ENCODE data around the gene NRP2.

GRCh38 chr2:205769879-205770278 lies 87.6 kb downstream of the NRP2 start:
- TF ChIP-seq CTCF (IDR thresholded peaks at IDR 0.05 in 4 of 5, conservative IDR thresholded peaks at IDR 0.05 in 1 of 5) (no peak), POLR2A (IDR thresholded peaks at IDR 0.05) (no peak)

Data from gastrocnemius medialis (tissue), 4 donors.